ENCODE measurements around the gene TFF2.

TFF2 gene

GRCh38 chr21:42317826-42318746 is 32.7 kb downstream of the TFF2 start:
- no peak for DNase-seq

DNA sequence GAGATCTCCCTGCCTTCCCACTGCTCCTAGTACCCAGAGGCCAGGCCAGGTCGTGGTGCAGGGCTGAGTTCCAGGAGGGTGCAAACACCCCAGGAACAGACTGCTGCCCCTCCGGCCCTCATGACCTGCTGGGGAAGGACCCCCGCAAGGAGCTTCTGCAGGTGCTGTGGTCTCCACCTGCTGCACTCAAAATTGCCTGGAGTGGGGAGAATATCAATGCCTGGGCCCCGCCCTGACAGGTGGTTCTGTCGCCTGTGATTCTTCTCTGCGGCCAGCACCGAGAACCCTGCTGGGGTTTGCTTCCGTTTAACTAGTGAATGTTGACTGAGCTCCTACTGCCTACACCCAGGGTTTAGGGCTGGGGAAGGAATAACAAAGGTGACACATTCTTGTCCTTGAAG is 33.5 kb downstream of the TFF2 start:
- DNase-seq: no peak

DNA sequence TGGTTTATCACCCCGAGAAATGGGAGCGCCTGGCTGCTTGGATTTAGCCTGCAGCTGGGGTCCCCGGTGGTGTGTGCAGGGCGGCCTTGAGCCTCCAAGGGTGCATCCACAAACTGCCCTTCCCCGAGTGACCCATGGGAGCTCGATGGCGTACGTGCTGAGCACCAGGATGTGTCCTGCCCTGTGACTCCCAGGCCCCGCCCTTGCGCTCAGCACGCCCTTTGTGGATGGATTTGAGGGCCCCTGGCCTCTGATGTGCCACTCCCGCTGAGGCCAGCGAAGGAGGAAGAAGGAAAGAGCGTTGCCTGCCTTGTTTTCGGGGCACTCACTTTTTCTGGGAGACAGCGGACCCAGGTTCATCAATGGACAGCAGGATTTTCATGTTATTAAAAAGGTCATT is 33.9 kb downstream of the TFF2 start:
- DNase-seq: no peak

DNA sequence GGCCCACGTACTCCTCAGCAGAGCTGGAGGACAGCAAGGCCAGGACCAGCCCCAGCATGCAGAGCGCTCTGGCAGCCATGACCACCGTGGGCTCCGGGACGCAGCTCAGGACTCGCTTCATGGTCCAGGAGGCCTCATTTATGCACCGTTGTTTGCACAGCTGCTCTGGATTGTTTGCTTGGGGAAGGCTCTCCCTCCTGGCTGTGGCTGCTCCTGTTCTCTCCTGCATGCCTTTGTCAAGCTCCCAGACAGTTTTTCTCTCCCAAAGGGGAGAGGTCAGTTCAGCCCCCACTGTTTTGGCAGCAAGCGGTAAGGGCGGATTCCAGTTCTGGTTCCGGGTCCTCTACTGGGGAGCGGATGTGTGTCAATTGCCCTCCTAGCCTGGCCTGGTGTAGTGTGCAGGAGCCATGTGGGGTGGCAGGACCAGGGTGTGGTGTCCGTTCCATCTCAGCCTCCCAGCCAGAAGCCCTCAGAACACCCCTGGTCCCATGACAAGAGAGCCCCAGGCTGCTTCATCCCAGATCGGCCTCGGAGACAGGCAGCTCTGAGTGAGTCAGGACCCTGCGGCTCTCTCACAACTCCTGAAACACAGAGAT is 35.4 kb downstream of the TFF2 start, which contains the start of gene TFF3:
TFF3 (minus strand) TSS at position 114 of the 596 bp plus-strand sequence; CDS start at position 79, 35 bp downstream.
- no peak for DNase-seq

GRCh38 chr21:42314616-42315295 is 36.0 kb downstream of the TFF2 start:
- DNase-seq: no peak

- no peak for DNase-seq
Measured at GRCh38 chr21:42313501-42313969, 37.3 kb downstream of the TFF2 start.

DNA sequence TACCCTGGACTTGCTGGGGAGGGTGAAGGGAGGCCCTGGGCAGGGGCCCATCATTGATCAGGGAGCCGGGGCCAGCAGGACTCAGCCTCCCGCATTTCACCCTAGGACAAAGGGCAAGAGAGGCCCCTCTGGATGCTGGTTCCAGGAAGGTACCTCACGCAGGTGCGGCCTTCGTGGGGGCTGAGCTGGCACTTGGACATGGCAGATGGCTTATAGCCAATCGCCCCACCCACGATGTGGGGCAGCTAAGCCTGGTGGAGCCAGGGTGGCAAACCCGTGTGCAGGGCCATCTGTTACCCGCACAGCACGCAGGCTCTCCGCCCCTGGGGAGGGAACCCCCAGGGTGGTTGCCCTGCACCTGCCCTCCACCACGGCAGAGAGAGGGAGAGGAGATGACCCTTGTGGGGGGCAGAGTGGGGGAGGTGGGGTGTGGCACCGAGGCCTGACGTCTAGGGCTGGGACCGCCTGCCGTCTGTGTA is 38.1 kb downstream of the TFF2 start:
- no peak for DNase-seq

DNA sequence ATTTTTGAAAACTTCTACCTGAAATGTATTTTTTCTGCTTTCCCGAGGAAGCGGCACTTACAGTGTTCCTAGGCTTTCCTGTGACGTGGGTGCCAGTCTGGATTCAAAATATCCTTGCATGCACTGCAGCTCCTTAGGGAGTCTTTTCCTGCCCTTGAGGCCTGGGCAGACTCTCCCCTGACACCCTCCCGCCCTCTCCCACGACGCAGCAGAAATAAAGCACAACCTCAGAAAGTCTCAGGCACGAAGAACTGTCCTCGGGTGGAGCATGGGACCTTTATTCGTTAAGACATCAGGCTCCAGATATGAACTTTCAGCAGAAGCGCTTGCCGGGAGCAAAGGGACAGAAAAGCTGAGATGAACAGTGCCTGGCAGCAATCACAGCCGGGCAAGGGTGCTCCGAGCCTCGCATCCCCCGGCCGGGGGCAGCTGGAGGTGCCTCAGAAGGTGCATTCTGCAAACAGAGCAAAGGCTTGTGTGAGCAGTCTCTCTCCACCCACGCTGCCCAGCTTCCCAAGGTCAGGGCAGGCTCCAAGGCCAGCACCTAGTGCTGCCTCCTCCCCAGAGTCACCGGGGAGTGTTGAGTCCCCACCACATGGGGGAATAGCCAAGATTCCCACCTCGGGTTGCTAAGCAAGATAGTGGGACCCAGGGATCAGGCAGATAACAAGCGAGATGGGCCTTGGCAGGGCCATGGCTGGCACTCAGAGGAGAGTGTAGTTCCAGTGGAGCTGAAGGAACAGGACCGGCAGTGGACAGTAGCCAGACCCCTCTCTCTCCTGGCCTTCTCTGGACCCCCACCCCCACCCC is 38.8 kb downstream of the TFF2 start:
- no peak for DNase-seq

- no peak for DNase-seq
Measured at GRCh38 chr21:42311160-42311559, 39.6 kb downstream of the TFF2 start.

- DNase-seq: no peak
Measured at GRCh38 chr21:42310411-42311001, 40.3 kb downstream of the TFF2 start.

DNA sequence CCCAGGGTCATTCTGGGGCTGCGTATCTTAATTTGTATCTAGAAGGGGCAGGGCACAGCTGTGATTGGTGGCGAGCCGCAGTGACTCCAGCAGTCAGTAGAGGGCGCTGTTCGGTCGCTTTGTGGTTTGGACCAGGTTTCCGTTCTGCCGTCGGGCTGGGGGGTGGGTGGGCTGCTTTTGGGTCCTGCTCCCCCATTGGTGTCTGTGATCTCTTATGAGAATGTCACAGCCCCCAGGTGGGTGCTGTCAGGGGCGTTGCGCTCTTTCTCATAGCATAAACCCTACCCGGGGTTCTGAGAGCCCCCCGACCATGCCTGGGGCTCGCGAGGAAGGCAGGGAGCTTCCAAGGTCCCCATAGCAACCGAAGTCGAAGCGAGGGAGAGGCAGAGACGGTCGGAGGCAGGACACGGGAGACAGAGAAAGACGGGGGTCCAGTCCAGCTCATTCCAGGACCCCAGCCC is 41.0 kb downstream of the TFF2 start:
- DNase-seq: peak; percentile 39 to 80 (median 61)

- no peak for DNase-seq
Measured at GRCh38 chr21:42308914-42309752, 41.7 kb downstream of the TFF2 start.

GRCh38 chr21:42308161-42308913 is 42.5 kb downstream of the TFF2 start:
- DNase-seq: no peak

- no peak for DNase-seq
Measured at GRCh38 chr21:42307106-42307505, 43.7 kb downstream of the TFF2 start.

DNA sequence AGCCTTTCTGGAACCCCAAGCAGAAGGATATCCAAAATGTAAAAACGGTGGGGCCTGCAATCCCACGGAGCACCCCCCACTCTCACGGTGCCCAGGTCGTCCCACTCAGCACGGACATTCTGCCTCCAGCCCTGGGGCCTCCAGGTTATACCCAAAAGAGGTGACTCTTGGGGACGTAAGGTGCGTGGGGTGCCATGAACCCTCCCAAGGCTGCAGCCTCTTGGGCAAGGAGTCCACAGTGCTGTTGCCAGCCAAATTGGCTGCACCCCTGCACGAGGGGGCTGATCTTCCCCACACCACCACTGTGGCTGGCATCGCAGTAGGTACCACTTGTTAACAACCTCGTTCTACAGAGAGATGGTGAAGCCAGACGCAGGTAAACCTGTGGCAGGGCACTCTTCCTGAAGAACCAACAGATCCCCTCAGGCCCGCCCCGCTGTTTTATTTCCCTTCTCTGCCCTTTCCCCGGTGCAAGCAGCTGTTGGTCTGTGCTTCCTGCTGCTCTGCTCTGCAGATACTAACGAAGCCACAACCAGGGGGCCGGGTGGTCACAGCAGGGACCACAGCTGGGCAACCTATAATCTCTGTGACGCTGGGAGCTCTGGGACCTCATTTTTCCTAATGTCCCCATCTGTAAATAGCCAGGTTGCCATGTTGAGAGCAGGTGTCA is 44.3 kb downstream of the TFF2 start:
- no peak for DNase-seq

GRCh38 chr21:42305707-42306147 is 45.1 kb downstream of the TFF2 start:
- no peak for DNase-seq

DNA sequence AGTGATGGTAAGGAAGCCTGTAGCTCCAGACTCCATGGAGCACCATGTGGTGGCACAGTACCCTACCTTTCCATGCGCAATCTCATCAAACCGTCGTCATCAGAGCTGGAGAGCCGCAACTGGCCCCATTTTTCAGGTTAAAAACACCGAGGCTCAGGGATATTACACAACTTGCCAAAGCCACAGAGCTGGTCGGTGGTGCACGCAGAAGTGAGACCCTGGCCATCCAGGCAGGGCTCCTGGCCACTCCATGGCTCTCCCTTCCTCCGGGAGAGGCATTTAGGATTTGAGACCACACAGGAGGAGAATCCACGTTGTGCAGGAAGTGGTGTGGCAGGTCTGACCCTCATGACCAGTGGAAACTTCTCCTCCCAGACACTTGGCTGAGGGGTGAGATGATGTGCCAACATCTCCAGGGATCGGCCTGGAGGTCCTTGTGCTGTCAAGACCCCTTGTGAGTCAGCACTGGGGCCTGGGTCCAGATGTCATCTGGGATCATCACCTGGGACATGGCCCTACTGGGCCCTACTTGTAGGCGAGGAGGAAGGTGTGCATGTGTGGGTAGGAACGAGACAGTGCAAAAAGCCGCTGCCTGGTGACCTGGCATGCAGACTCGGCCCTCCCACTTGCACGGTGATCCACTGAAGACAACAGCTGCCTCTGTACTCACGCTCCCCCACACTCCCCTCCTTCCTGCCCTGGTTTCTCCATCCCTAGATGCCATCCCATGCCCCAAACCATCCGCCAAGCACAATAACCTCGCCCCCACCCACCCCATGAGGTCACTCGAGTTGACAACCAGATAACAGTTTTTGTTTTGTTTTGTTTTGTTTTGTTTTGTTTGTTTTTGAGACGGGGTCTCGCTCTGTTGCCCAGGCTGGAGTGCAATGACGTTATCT is 46.0 kb downstream of the TFF2 start:
- DNase-seq: no peak

DNA sequence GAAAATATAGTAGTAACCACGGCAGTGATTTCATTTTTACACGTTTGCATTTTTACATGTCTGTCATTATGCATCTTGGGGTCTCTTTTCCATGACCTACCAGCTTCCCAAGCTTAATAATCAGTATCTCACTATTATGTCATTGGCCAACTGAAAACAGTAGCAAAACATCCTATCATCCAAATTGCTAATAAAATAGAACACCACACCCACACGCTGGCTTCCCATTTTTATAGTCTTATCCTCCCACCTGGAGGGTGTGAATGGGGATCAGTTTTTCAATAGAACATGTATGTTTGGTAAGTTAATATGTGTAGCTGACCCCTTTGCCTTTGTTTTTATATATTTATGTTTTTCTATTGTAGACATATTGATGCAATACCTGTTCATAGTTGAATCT is 47.4 kb downstream of the TFF2 start:
- DNase-seq: no peak
